DND-41 (cell line): Measurements from ENCODE around the gene SHBG.

Experiments used
- EZH2 ChIP-seq: IDR thresholded peaks from 3 replicates; pipeline ENCODE4 v1.6.1; 2012; ENCODE audit warnings: borderline replicate concordance, low read depth, mild to moderate bottlenecking, moderate library complexity, low read length, inconsistent platforms; ENCODE audit not compliant: severe bottlenecking
- TF ChIP-seq, protein P1 (sequence below): IDR thresholded peaks from 2 replicates; pipeline ENCODE4 v1.5.1; 2012; ENCODE audit warnings: borderline replicate concordance, low read length, moderate library complexity, mild to moderate bottlenecking; ENCODE audit not compliant: poor library complexity, severe bottlenecking; ENCODE audit errors: extremely low read depth

DNA sequence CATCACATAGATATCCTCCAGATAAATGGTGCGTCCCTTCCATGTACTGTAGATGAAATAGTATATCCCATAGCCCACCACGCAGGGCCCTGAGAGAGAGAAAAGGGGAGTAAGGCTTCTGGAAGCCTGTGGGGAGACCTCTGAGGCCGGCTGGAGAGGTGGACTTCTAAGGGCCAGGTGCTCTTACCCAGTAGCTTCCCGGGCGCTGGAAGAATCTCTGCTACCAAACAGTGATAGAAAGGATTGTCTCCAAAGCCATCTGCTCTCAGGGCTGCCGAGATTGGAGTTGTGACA, 3.0 kb upstream of the SHBG start:
- TF ChIP-seq, protein P1, sequence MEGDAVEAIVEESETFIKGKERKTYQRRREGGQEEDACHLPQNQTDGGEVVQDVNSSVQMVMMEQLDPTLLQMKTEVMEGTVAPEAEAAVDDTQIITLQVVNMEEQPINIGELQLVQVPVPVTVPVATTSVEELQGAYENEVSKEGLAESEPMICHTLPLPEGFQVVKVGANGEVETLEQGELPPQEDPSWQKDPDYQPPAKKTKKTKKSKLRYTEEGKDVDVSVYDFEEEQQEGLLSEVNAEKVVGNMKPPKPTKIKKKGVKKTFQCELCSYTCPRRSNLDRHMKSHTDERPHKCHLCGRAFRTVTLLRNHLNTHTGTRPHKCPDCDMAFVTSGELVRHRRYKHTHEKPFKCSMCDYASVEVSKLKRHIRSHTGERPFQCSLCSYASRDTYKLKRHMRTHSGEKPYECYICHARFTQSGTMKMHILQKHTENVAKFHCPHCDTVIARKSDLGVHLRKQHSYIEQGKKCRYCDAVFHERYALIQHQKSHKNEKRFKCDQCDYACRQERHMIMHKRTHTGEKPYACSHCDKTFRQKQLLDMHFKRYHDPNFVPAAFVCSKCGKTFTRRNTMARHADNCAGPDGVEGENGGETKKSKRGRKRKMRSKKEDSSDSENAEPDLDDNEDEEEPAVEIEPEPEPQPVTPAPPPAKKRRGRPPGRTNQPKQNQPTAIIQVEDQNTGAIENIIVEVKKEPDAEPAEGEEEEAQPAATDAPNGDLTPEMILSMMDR: no peak
- no peak for TF ChIP-seq EZH2
